PC-9 (cell line): ENCODE data around the gene KRTAP10-9. TPM values are rescaled to one million over a fixed set of nuclear protein-coding genes. Genes with fewer than 3 reads are reported as not detected.

ENCODE experiments used
- BruUV-seq: library from RNA; stranded (reverse); fragments of 400-500 nt; replicated peaks from 2 replicates; lab custom pipeline; 2021; lab: Mats Ljungman, UMichigan
- CTCF ChIA-PET: fragments of 300-600 bp; sonication (Branson Sonifier 250); formaldehyde crosslinking; loops from one replicate; lab custom pipeline; 2022; ENCODE audit warnings: antibody characterized with exemption; lab: Charles Lee
- POLR2A ChIA-PET: fragments of 300-600 bp; sonication (Branson Sonifier 250); formaldehyde crosslinking; loops from one replicate; lab custom pipeline; 2022; ENCODE audit warnings: antibody characterized with exemption; ENCODE audit not compliant: unreplicated experiment; lab: Charles Lee
- DNase-seq, 2 experiments: peaks; one replicate each; pipeline versions ENCODE4 v3.0.0 to v3.0.0-alpha.2; 2015 to 2022; ENCODE audit warnings: mixed read lengths in 1 of 2
- H2AFZ ChIP-seq: fragments of 200-600 bp; sonication (generic); 2 replicates; pipeline ENCODE4 v1.8.1; 2017; ENCODE audit warnings: antibody characterized with exemption
- H3F3A ChIP-seq: fragments of 200-600 bp; sonication (generic); 2 replicates; pipeline ENCODE4 v1.8.1; 2017; ENCODE audit warnings: antibody characterized with exemption, mild to moderate bottlenecking, low read depth; ENCODE audit not compliant: insufficient read depth
- H3K27ac ChIP-seq: fragments of 200-600 bp; sonication (generic); 2 replicates; pipeline ENCODE4 v1.6.1; 2016; ENCODE audit warnings: mixed run types
- H3K27me3 ChIP-seq: fragments of 200-600 bp; sonication (generic); 2 replicates; pipeline ENCODE4 v1.6.1; 2016; ENCODE audit warnings: low read depth, mixed run types; ENCODE audit not compliant: insufficient read depth
- H3K36me3 ChIP-seq: fragments of 200-600 bp; sonication (generic); 2 replicates; pipeline ENCODE4 v1.6.1; 2016; ENCODE audit warnings: low read depth, mixed run types
- H3K4me1 ChIP-seq: fragments of 200-600 bp; sonication (generic); replicated peaks from 2 replicates; pipeline ENCODE4 v1.6.1; 2016; ENCODE audit warnings: mixed run types; ENCODE audit not compliant: insufficient read depth
- H3K4me2 ChIP-seq: fragments of 200-600 bp; sonication (generic); 2 replicates; pipeline ENCODE4 v1.6.1; 2017; ENCODE audit warnings: mixed run types
- H3K4me3 ChIP-seq: fragments of 200-600 bp; sonication (generic); 2 replicates; pipeline ENCODE4 v1.6.1; 2016; ENCODE audit warnings: mixed run types
- H3K79me2 ChIP-seq: fragments of 200-600 bp; sonication (generic); 2 replicates; pipeline ENCODE4 v1.6.1; 2017; ENCODE audit warnings: low read depth, mixed run types
- H3K9me2 ChIP-seq: fragments of 200-600 bp; sonication (generic); 2 replicates; pipeline ENCODE4 v1.8.1; 2017; ENCODE audit warnings: mild to moderate bottlenecking; ENCODE audit not compliant: insufficient read depth
- H3K9me3 ChIP-seq: fragments of 200-600 bp; sonication (generic); 2 replicates; pipeline ENCODE4 v1.8.1; 2016; ENCODE audit warnings: low read depth; ENCODE audit not compliant: insufficient read depth
- H4K20me1 ChIP-seq: fragments of 200-600 bp; sonication (generic); 2 replicates; pipeline ENCODE4 v1.8.1; 2017; ENCODE audit not compliant: insufficient read depth
- EZH2 ChIP-seq: fragments of 200-600 bp; sonication (generic); IDR thresholded peaks from 2 replicates; pipeline ENCODE4 v1.8.0; 2017; ENCODE audit warnings: antibody characterized with exemption, low read depth
- intact Hi-C: fragments of 100-400 bp; cut with micrococcal nuclease; formaldehyde crosslinking; loops from one replicate; pipeline ENCODE4 v1.10.0; 2022; ENCODE audit not compliant: unreplicated experiment
- total RNA-seq: library from RNA; stranded (reverse); gene quantifications from 2 replicates; pipeline ENCODE4 v1.2.3, GENCODE V29; 2021
- TF ChIP-seq, protein P1 (sequence below): fragments of 200-600 bp; sonication (generic); conservative IDR thresholded peaks from 2 replicates; pipeline ENCODE4 v1.6.1; 2017; ENCODE audit warnings: mixed run types, antibody characterized with exemption, mild to moderate bottlenecking, moderate library complexity

KRTAP10-9 gene
- total RNA-seq, 1 experiment from 2014 or later, result not detected

DNA sequence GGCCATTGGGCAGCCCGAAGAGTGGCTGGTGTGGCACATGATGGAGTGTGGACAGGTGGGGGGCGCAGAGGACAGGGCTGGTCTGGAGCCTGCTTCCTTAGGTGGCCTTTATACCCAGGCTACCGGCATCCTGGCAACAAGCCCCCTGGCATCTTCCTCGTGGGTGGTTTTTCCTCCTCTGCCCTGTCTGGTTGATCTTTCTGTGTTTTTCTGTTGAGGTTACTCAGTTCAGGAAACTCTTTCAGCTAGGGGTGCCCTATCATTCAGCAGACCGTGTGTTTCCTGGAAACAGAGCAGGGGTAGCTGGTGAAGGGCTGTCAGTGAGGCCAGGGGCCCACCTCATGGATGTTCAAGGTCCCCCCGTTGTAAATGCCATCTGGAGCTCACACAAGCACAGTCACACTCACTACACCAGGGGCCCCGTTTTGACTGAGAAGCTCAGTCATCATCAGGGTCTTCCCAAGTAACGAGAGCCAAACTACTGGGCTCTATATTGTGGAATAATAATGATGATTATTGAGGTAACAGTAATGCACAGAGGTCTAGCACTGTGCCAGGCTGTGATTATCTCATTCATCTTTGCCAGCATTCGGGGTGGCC lies 27.8 kb downstream of the KRTAP10-9 start, which contains the start of gene KRTAP12-4:
TSS of gene KRTAP12-4 (minus strand) at position 84 of the 600 bp plus-strand sequence. CDS start at position 39, 45 bp downstream.
- ChIA-PET CTCF (no interaction called here), POLR2A (no interaction called here)
- H3F3A ChIP-seq, result no peaks in the 10 kb centered on the region
- no peaks in the 10 kb centered on the region for H3K36me3 ChIP-seq
- no peaks in the 10 kb centered on the region for H3K9me3 ChIP-seq
- H3K9me2 ChIP-seq, result no peaks in the 10 kb centered on the region
- no peak within 1 kb of the TSS for H3K27ac ChIP-seq
- no peak within 1 kb of the TSS for H3K4me3 ChIP-seq
- intact Hi-C loops, result no loop called here
- no peaks in the 10 kb centered on the region for H3K4me1 ChIP-seq
- no peak for TF ChIP-seq EZH2
- TF ChIP-seq, protein P1, sequence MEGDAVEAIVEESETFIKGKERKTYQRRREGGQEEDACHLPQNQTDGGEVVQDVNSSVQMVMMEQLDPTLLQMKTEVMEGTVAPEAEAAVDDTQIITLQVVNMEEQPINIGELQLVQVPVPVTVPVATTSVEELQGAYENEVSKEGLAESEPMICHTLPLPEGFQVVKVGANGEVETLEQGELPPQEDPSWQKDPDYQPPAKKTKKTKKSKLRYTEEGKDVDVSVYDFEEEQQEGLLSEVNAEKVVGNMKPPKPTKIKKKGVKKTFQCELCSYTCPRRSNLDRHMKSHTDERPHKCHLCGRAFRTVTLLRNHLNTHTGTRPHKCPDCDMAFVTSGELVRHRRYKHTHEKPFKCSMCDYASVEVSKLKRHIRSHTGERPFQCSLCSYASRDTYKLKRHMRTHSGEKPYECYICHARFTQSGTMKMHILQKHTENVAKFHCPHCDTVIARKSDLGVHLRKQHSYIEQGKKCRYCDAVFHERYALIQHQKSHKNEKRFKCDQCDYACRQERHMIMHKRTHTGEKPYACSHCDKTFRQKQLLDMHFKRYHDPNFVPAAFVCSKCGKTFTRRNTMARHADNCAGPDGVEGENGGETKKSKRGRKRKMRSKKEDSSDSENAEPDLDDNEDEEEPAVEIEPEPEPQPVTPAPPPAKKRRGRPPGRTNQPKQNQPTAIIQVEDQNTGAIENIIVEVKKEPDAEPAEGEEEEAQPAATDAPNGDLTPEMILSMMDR, result no peak
- H3K79me2 ChIP-seq, result no peaks in the 10 kb centered on the region
- no TSS peak for BruUV-seq
- no peak for DNase-seq
- H3K27me3 ChIP-seq, result peaks cover 82% of the 10 kb centered on the region
- no peaks in the 10 kb centered on the region for H4K20me1 ChIP-seq
- no peak within 1 kb of the TSS for H2AFZ ChIP-seq
- H3K4me2 ChIP-seq, result no peak within 1 kb of the TSS

DNA sequence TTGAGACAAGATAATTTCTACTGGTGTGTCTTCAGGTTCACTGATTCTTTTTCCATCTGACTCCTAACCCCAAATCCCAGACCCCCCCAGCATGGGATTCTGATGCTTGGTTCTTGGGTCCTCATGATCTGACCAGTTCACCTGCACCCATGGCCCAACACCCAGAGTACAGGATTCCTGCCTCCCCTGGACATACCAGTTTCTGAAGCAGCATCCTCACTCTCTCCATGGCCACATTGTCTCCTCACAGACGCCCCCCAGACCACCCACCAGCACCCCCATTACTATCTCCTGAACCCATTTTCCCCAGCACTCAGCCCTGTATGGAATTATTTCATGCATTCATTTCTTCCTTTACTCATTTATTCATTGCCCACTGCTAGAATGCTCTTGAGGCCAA lies 30.0 kb downstream of the KRTAP10-9 start:
- H4K20me1 ChIP-seq, result no peaks in the 10 kb centered on the region
- CTCF ChIA-PET, result no interaction called here
- intact Hi-C loops, result no loop called here

DNA sequence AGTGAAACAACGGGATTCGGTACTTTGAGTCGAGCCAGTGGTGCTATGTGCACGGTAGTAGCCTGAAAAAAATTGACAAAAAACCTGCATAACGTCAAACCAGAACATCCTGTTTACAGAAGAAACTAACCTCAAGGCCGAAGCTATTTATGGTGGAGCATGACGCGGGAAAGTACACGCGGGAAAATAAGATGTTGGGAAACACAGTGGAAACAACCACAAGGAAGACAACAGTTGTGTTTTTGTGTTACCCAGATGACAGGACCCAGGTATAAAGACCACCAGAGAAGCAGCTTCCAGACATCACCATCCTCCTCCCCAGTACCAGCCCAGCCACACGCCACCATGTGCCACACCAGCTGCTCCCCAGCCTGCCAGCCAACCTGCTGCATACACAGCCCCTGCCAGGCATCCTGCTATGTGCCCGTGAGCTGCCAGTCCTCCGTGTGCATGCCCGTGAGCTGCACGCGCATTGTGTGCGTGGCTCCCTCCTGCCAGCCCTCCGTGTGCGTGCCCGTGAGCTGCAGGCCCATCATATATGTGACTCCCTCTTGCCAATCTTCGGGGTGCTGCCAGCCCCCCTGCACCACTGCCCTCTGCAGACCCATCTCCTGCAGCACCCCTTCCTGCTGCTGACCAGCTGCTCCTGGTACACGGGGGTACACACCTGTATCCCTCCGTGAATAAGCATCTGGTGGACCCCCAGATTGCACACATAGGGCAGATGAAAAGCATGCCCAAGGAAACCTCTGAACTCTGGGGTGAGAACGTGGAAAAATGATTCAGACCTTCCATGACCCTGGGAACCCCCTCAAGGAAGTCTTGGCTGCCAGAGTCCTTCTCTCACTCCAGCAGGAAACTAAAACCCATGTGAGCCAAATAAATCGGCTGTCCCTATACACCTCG lies 31.0 kb downstream of the KRTAP10-9 start, which contains the start of gene KRTAP12-3:
TSS of gene KRTAP12-3 (plus strand) at position 298 of the 906 bp plus-strand sequence. CDS start at position 346, 48 bp downstream.
- no TSS peak for BruUV-seq
- Histone ChIP-seq H4K20me1 (no peaks in the 10 kb centered on the region), H3K79me2 (no peaks in the 10 kb centered on the region), H3K9me3 (no peaks in the 10 kb centered on the region), H3K27ac (no peak within 1 kb of the TSS), H3K27me3 (peaks cover 69% of the 10 kb centered on the region), H3K4me1 (no peaks in the 10 kb centered on the region), H3K4me2 (no peak within 1 kb of the TSS), H3F3A (no peaks in the 10 kb centered on the region), H3K36me3 (no peaks in the 10 kb centered on the region), H3K4me3 (no peak within 1 kb of the TSS), H3K9me2 (no peaks in the 10 kb centered on the region), H2AFZ (no peak within 1 kb of the TSS)
- TF ChIP-seq EZH2, result no peak
- TF ChIP-seq, protein P1, result no peak
- intact Hi-C loops, result no loop called here
- ChIA-PET POLR2A (no interaction called here), CTCF (no interaction called here)
- DNase-seq, result no peak

More for the DNA sequence above, 30.0 kb downstream of the KRTAP10-9 start:
- H3K4me1 ChIP-seq, result no peaks in the 10 kb centered on the region
- no peaks in the 10 kb centered on the region for H3K9me3 ChIP-seq
- H3K27me3 ChIP-seq, result peaks cover 70% of the 10 kb centered on the region
- H3K79me2 ChIP-seq, result no peaks in the 10 kb centered on the region
- no peak for DNase-seq
- BruUV-seq, result no TSS peak
- no peaks in the 10 kb centered on the region for H3F3A ChIP-seq
- H3K9me2 ChIP-seq, result no peaks in the 10 kb centered on the region
- POLR2A ChIA-PET, result no interaction called here
- H3K4me3 ChIP-seq, result no peak overlapping the region
- H3K4me2 ChIP-seq, result no peak overlapping the region
- no peak overlapping the region for H2AFZ ChIP-seq
- H3K27ac ChIP-seq, result no peak overlapping the region
- TF ChIP-seq, protein P1, result no peak
- TF ChIP-seq EZH2, result no peak
- H3K36me3 ChIP-seq, result no peaks in the 10 kb centered on the region
